Right lobe of liver (tissue), 4 donors: Measurements from ENCODE around the gene KPNA2.

Experiments used
- CTCF ChIP-seq, 4 donors: fragments of 200-600 bp in 3 of 4; fragments of 450-650 bp in 1 of 4; IDR thresholded peaks; one replicate each; pipeline versions ENCODE4 v1.5.1 to v1.8.0; 2016 to 2022; ENCODE audit warnings: antibody characterized with exemption in 4 of 4, mild to moderate bottlenecking in 2 of 4
- POLR2A ChIP-seq: fragments of 450-650 bp; IDR thresholded peaks from one replicate; pipeline ENCODE4 v1.6.1; 2017; ENCODE audit warnings: antibody characterized with exemption, mild to moderate bottlenecking
- donor health status: DM: no; HTN: no; CAD: no.
- donor health status: DM: no; HTN: no; CAD: no.
- donor health status: DM: no; HTN: yes; CAD: no.

GRCh38 chr17:68053231-68054013 is 17.9 kb downstream of the KPNA2 start:
- TF ChIP-seq POLR2A (no peak), CTCF (IDR thresholded peaks at IDR 0.05) (no peak)
